ENCODE results near the gene ST8SIA1.

DNA sequence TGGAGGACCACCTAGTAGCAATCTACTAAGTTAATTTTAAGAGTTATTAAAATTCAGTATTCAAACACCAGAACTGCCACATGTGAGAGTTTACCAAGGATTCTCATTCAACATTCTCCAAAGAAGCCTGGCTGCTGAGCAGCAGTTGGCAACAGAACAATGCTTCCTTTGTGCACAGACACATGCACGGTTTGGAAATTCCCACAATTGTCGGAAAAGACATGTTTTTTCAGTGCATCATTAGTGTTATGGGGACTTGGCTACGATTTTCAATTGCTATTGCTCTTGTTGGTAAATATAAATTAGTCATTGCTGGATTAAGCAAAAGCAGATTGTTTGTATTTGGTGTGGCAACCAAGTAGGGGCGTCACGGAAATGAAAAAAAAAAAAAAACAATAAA is 22.2 kb downstream of the ST8SIA1 start:
- TF ChIP-seq, protein P1, sequence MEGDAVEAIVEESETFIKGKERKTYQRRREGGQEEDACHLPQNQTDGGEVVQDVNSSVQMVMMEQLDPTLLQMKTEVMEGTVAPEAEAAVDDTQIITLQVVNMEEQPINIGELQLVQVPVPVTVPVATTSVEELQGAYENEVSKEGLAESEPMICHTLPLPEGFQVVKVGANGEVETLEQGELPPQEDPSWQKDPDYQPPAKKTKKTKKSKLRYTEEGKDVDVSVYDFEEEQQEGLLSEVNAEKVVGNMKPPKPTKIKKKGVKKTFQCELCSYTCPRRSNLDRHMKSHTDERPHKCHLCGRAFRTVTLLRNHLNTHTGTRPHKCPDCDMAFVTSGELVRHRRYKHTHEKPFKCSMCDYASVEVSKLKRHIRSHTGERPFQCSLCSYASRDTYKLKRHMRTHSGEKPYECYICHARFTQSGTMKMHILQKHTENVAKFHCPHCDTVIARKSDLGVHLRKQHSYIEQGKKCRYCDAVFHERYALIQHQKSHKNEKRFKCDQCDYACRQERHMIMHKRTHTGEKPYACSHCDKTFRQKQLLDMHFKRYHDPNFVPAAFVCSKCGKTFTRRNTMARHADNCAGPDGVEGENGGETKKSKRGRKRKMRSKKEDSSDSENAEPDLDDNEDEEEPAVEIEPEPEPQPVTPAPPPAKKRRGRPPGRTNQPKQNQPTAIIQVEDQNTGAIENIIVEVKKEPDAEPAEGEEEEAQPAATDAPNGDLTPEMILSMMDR (conservative IDR thresholded peaks at IDR 0.05 in 1 of 2, IDR thresholded peaks at IDR 0.05 in 1 of 2; ENCODE audit: low read depth in 1 of 2, low read length in 2 of 2): no peak
- TF ChIP-seq EZH2 (IDR thresholded peaks at IDR 0.05; ENCODE audit: low read length, missing control alignments): no peak

Measured in fibroblast of lung (primary cell).